GM12801 (cell line): ENCODE data around the gene SIGLEC1.

Source experiments
- CTCF ChIP-seq: IDR thresholded peaks from one replicate; pipeline ENCODE4 v1.5.1; 2011; ENCODE audit warnings: control low read depth; ENCODE audit not compliant: insufficient read length; ENCODE audit errors: extremely low read depth

The SIGLEC1 gene

GRCh38 chr20:3721912-3722311 is 9.5 kb upstream of the SIGLEC1 start:
- no peak for TF ChIP-seq CTCF

- TF ChIP-seq CTCF = no peak
Measured at GRCh38 chr20:3720626-3721025, 8.2 kb upstream of the SIGLEC1 start.

GRCh38 chr20:3720068-3720467 is 7.7 kb upstream of the SIGLEC1 start:
- no peak for TF ChIP-seq CTCF

- TF ChIP-seq CTCF = no peak
Measured at GRCh38 chr20:3719046-3719445, 6.6 kb upstream of the SIGLEC1 start.

GRCh38 chr20:3716195-3716834 is 3.9 kb upstream of the SIGLEC1 start:
- TF ChIP-seq CTCF = no peak

GRCh38 chr20:3714092-3714491 is 1.7 kb upstream of the SIGLEC1 start:
- no peak for TF ChIP-seq CTCF

- no peak for TF ChIP-seq CTCF
Measured at GRCh38 chr20:3711484-3711941, 887 bp downstream of the SIGLEC1 start.
